Ishikawa (cell line): ENCODE results near the gene DAB2IP.

Source experiments
- CEBPB ChIP-seq: IDR thresholded peaks from 2 replicates; pipeline ENCODE4 v1.6.1; 2012
- CREB1 ChIP-seq: IDR thresholded peaks from 2 replicates; pipeline ENCODE4 v1.6.1; 2012; ENCODE audit warnings: low read depth
- EGR1 ChIP-seq: IDR thresholded peaks from 2 replicates; pipeline ENCODE4 v1.6.1; 2012
- EP300 ChIP-seq: IDR thresholded peaks from 2 replicates; pipeline ENCODE4 v1.6.1; 2012; ENCODE audit warnings: borderline replicate concordance
- FOXM1 ChIP-seq: IDR thresholded peaks from 2 replicates; pipeline ENCODE4 v1.6.1; 2012; ENCODE audit warnings: low read depth, borderline replicate concordance
- NFIC ChIP-seq: IDR thresholded peaks from 2 replicates; pipeline ENCODE4 v1.6.1; 2012
- RAD21 ChIP-seq: IDR thresholded peaks from 2 replicates; pipeline ENCODE4 v1.6.1; 2012; ENCODE audit warnings: low read depth
- TAF1 ChIP-seq: IDR thresholded peaks from 2 replicates; pipeline ENCODE4 v1.6.1; 2012; ENCODE audit warnings: low read depth, mild to moderate bottlenecking
- TCF12 ChIP-seq: IDR thresholded peaks from 2 replicates; pipeline ENCODE4 v1.6.1; 2012; ENCODE audit warnings: low read depth
- TEAD4 ChIP-seq: IDR thresholded peaks from 2 replicates; pipeline ENCODE4 v1.6.1; 2012
- YY1 ChIP-seq: IDR thresholded peaks from 2 replicates; pipeline ENCODE4 v1.6.1; 2012; ENCODE audit warnings: low read depth
- ZBTB7A ChIP-seq: IDR thresholded peaks from 2 replicates; pipeline ENCODE4 v1.6.1; 2012; ENCODE audit warnings: low read depth
- TF ChIP-seq, protein P1 (sequence below): IDR thresholded peaks from 2 replicates; pipeline ENCODE4 v1.6.1; 2012; ENCODE audit warnings: low read depth, mild to moderate bottlenecking
- TF ChIP-seq, protein P2 (sequence below): IDR thresholded peaks from 2 replicates; pipeline ENCODE4 v1.6.1; 2012
- TF ChIP-seq, protein P3 (sequence below): IDR thresholded peaks from 2 replicates; pipeline ENCODE4 v1.6.1; 2012

Gene DAB2IP

DNA sequence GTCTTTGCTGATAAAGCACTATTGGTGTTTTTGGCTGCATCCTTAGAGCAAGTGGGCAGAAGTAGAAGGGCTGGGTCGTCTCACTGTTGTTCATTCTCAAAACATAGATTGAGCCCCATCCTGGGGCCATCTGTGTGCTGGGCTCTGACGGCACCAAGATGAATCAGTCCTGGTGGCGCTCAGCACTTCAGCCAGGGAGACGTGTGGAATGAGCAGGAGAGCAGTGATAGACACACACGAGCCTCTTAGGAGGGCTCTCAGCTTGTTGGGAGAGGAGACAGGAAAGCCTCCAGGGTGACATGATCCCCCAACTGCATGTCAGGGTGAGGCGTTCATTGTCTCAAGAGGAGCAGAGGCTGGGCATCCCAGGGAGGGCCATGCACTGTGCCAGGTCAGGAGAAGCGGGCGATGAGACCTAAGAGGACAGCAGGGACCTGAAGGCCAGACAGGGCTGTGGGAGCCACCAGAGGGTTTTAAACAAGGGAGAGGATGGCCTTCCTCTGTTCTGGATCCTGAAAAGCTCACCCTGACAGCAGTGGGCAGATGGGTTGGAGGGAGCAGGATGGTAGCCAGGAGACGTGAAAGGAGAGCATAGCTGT is 115.8 kb downstream of the DAB2IP start:
- TF ChIP-seq, protein P1, sequence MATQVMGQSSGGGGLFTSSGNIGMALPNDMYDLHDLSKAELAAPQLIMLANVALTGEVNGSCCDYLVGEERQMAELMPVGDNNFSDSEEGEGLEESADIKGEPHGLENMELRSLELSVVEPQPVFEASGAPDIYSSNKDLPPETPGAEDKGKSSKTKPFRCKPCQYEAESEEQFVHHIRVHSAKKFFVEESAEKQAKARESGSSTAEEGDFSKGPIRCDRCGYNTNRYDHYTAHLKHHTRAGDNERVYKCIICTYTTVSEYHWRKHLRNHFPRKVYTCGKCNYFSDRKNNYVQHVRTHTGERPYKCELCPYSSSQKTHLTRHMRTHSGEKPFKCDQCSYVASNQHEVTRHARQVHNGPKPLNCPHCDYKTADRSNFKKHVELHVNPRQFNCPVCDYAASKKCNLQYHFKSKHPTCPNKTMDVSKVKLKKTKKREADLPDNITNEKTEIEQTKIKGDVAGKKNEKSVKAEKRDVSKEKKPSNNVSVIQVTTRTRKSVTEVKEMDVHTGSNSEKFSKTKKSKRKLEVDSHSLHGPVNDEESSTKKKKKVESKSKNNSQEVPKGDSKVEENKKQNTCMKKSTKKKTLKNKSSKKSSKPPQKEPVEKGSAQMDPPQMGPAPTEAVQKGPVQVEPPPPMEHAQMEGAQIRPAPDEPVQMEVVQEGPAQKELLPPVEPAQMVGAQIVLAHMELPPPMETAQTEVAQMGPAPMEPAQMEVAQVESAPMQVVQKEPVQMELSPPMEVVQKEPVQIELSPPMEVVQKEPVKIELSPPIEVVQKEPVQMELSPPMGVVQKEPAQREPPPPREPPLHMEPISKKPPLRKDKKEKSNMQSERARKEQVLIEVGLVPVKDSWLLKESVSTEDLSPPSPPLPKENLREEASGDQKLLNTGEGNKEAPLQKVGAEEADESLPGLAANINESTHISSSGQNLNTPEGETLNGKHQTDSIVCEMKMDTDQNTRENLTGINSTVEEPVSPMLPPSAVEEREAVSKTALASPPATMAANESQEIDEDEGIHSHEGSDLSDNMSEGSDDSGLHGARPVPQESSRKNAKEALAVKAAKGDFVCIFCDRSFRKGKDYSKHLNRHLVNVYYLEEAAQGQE: no peak
- TF ChIP-seq RAD21 (no peak), TAF1 (no peak), TCF12 (no peak), NFIC (no peak), EP300 (no peak), YY1 (no peak), EGR1 (no peak), FOXM1 (no peak), CEBPB (no peak), ZBTB7A (no peak)
- TF ChIP-seq, protein P2, sequence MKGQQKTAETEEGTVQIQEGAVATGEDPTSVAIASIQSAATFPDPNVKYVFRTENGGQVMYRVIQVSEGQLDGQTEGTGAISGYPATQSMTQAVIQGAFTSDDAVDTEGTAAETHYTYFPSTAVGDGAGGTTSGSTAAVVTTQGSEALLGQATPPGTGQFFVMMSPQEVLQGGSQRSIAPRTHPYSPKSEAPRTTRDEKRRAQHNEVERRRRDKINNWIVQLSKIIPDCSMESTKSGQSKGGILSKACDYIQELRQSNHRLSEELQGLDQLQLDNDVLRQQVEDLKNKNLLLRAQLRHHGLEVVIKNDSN: no peak
- TF ChIP-seq, protein P3, sequence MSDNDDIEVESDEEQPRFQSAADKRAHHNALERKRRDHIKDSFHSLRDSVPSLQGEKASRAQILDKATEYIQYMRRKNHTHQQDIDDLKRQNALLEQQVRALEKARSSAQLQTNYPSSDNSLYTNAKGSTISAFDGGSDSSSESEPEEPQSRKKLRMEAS: no peak

DNA sequence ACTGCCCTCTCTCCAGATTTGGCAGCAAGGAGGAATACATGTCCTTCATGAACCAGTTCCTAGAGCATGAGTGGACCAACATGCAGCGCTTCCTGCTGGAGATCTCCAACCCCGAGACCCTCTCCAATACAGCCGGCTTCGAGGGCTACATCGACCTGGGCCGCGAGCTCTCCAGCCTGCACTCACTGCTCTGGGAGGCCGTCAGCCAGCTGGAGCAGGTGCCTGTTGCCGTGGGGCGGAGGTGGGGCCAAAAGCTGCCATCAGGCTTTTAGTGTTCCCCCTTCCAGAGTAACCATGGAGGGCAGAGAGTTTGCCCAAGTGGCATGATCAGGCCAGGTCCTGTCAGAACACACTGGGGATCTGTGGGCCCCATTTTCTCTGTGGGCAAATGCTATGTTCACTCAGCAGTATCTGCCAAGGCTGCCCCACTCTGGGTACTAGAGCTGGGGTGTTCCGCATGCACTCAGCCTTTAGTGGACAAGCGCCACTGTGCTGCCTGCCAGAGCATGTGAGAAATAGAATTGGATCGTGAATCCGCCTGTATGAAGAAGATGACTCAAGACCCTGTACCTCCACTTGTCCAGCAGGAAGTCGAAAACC is 117.1 kb downstream of the DAB2IP start:
- TF ChIP-seq RAD21 (no peak), YY1 (no peak), NFIC (no peak), FOXM1 (no peak), TCF12 (no peak), ZBTB7A (no peak), EGR1 (no peak), CREB1 (no peak), EP300 (no peak), TEAD4 (no peak)
- TF ChIP-seq, protein P2: no peak
- TF ChIP-seq, protein P1: no peak

DNA sequence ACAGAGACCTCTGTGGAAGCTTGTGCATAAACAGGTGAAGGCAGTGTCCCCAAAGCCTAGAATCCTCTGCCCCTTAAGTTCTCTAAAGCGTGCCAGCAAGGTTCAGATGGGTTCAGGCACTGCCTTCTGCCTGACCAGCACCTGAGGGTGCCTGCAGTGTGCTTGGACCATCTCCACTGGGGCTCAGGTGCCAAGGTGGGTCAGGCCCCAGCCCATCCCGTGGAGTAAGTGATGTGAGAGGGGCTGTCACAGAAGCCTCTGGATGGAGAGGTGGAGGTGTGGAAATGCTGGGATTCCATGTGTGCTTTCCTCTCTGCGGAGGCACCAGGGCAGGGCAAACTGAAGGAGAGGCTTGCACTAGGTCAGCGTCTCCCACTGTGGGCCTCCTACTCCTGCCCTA is 118.5 kb downstream of the DAB2IP start:
- no peak for TF ChIP-seq TCF12
- TF ChIP-seq, protein P2: no peak
- TF ChIP-seq TEAD4: no peak
- TF ChIP-seq, protein P3: no peak
- no peak for TF ChIP-seq RAD21
- TF ChIP-seq EP300: no peak
- no peak for TF ChIP-seq FOXM1
- no peak for TF ChIP-seq CEBPB
- TF ChIP-seq NFIC: no peak
- no peak for TF ChIP-seq TAF1
- no peak for TF ChIP-seq YY1
- TF ChIP-seq, protein P1: no peak
- no peak for TF ChIP-seq CREB1
